GM23248 (cell line): ENCODE measurements around the gene IGFL1. TPM values are rescaled to one million over a fixed set of nuclear protein-coding genes. Genes with fewer than 3 reads are reported as not detected.
"Not testable (repeated sequence)": the region's sequence is repeated elsewhere in the genome, so short reads cannot be mapped to it uniquely, and the experiment has no call there.

ENCODE experiments used
- DNase-seq: peaks from one replicate; pipeline ENCODE4 v3.0.0-alpha.2; 2015
- H2AFZ ChIP-seq: fragments of 200-600 bp; sonication (generic); 2 replicates; pipeline ENCODE4 v1.6.1; 2016; ENCODE audit warnings: antibody characterized with exemption
- H3F3A ChIP-seq: fragments of 200-600 bp; sonication (generic); 2 replicates; pipeline ENCODE4 v1.6.1; 2016; ENCODE audit warnings: mild to moderate bottlenecking, antibody characterized with exemption, mixed run types; ENCODE audit not compliant: insufficient read depth
- H3K27ac ChIP-seq: fragments of 200-600 bp; sonication (generic); 2 replicates; pipeline ENCODE4 v1.5.1; 2016; ENCODE audit warnings: mild to moderate bottlenecking
- H3K27me3 ChIP-seq: fragments of 200-600 bp; sonication (generic); replicated peaks from 2 replicates; pipeline ENCODE4 v1.6.1; 2016; ENCODE audit warnings: mild to moderate bottlenecking; ENCODE audit not compliant: insufficient read depth
- H3K36me3 ChIP-seq: fragments of 200-600 bp; sonication (generic); 2 replicates; pipeline ENCODE4 v1.6.1; 2016; ENCODE audit warnings: low read depth, mild to moderate bottlenecking
- H3K4me1 ChIP-seq: fragments of 200-600 bp; sonication (generic); 2 replicates; pipeline ENCODE4 v1.6.1; 2016; ENCODE audit warnings: mild to moderate bottlenecking; ENCODE audit not compliant: insufficient read depth
- H3K4me2 ChIP-seq: fragments of 200-600 bp; sonication (generic); one replicate; pipeline ENCODE4 v1.6.1; 2016; ENCODE audit warnings: mild to moderate bottlenecking; ENCODE audit not compliant: unreplicated experiment
- H3K4me3 ChIP-seq: fragments of 200-600 bp; sonication (generic); 2 replicates; pipeline ENCODE4 v1.5.1; 2016; ENCODE audit warnings: mild to moderate bottlenecking
- H3K79me2 ChIP-seq: fragments of 200-600 bp; sonication (generic); 2 replicates; pipeline ENCODE4 v1.6.1; 2016; ENCODE audit warnings: mild to moderate bottlenecking; ENCODE audit not compliant: insufficient read depth
- H3K9ac ChIP-seq: fragments of 200-600 bp; sonication (generic); 2 replicates; pipeline ENCODE4 v1.6.1; 2016; ENCODE audit warnings: mild to moderate bottlenecking
- H3K9me2 ChIP-seq: fragments of 200-600 bp; sonication (generic); 2 replicates; pipeline ENCODE4 v1.6.1; 2016; ENCODE audit warnings: mixed run types, mild to moderate bottlenecking, moderate library complexity; ENCODE audit not compliant: insufficient read depth
- H3K9me3 ChIP-seq: fragments of 200-600 bp; sonication (generic); one replicate; pipeline ENCODE4 v1.6.1; 2017; ENCODE audit warnings: low read depth
- H4K20me1 ChIP-seq: fragments of 200-600 bp; sonication (generic); 2 replicates; pipeline ENCODE4 v1.6.0; 2016; ENCODE audit not compliant: insufficient read depth
- EZH2 ChIP-seq: fragments of 200-600 bp; sonication (generic); IDR thresholded peaks from 2 replicates; pipeline ENCODE4 v1.6.1; 2018; ENCODE audit warnings: antibody characterized with exemption, mild to moderate bottlenecking; ENCODE audit not compliant: insufficient read depth, poor library complexity, severe bottlenecking
- EZH2phosphoT487 ChIP-seq: fragments of 200-600 bp; sonication (generic); IDR thresholded peaks from 2 replicates; pipeline ENCODE4 v1.6.1; 2018; ENCODE audit warnings: antibody characterized with exemption, moderate library complexity, mild to moderate bottlenecking, low read depth; ENCODE audit not compliant: insufficient read depth
- WGBS, 2 experiments: methylation state at CpG; one replicate each; pipeline ENCODE4 v1.1.6; 2015 to 2017; ENCODE audit warnings: low lambda C conversion rate in 2 of 2, low coverage in 1 of 2; ENCODE audit errors: missing lambda C conversion rate in 2 of 2; 5-methylcytosine and 5-hydroxymethylcytosine counted together
- in situ Hi-C: fragments of 300-500 bp; cut with MboI; formaldehyde crosslinking; loops from 2 replicates; pipeline ENCODE4 v1.15.0; 2020
- polyA plus RNA-seq: library from polyadenylated mRNA; unstranded; fragments of >200 nt; fragmentation: Nextera tagmentation; extraction: Ambion mirVana; gene quantifications from 2 replicates; pipeline ENCODE4 v1.2.1, GENCODE V29; 2016
- total RNA-seq: library from RNA; depleted of rRNA; stranded (reverse); fragments of >200 nt; shearing (Covaris generic); gene quantifications from 2 replicates; pipeline ENCODE4 v1.2.3, GENCODE V29; 2014

Gene IGFL1
- total and polyA plus RNA-seq, 2 experiments from 2014 or later, result not detected

GRCh38 chr19:46250076-46250735 lies 20.7 kb downstream of the IGFL1 start:
- no peak for DNase-seq
- Histone ChIP-seq H3K4me2 (no peak overlapping the region), H3K27ac (no peak overlapping the region), H3K9ac (no peak overlapping the region), H3K9me2 (no peaks in the 10 kb centered on the region), H3K9me3 (no peaks in the 10 kb centered on the region), H3K4me3 (no peak overlapping the region), H3K36me3 (no peaks in the 10 kb centered on the region), H3K27me3 (peaks cover 82% of the 10 kb centered on the region), H3K4me1 (no peaks in the 10 kb centered on the region), H3K79me2 (no peaks in the 10 kb centered on the region), H4K20me1 (no peaks in the 10 kb centered on the region), H2AFZ (no peak overlapping the region), H3F3A (no peaks in the 10 kb centered on the region)
- in situ Hi-C loops, result no loop called here
- TF ChIP-seq EZH2phosphoT487 (no peak), EZH2 (no peak)
- WGBS, 2 experiments, result 1 to 7% methylated on average over 3 of the region's 3 CpGs

DNA sequence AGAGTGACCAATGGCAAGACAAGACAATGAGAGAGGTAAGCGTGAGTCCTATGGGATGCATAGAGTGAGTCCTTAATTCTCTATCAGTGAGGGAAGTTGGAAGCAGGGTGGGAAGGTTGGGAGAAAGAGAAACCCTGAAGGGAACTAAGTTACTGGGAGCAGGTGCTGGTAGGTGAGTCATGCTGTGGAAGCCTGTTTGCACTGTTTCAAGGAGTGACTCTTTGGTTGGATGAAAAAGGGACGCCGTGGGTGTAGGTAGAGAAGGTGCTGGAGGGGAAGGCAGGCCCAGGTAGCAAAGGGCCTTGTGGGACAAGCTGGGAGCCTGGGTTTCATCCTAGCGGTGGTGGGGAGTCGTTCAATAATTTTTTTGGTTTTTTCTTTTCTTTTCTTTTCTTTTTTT lies 21.9 kb downstream of the IGFL1 start:
- Histone ChIP-seq H3K36me3 (no peaks in the 10 kb centered on the region), H3K27me3 (peaks cover 82% of the 10 kb centered on the region), H3K9ac (no peak overlapping the region), H3K27ac (no peak overlapping the region), H3K4me1 (no peaks in the 10 kb centered on the region), H3K4me3 (no peak overlapping the region), H3K9me3 (no peaks in the 10 kb centered on the region), H4K20me1 (no peaks in the 10 kb centered on the region), H3K4me2 (no peak overlapping the region), H3K79me2 (no peaks in the 10 kb centered on the region), H3K9me2 (no peaks in the 10 kb centered on the region), H2AFZ (no peak overlapping the region), H3F3A (no peaks in the 10 kb centered on the region)
- 63 to 68% methylated on average over 5 of the region's 5 CpGs for WGBS, 2 experiments
- in situ Hi-C loops, result no loop called here
- TF ChIP-seq EZH2 (no peak), EZH2phosphoT487 (no peak)
- no peak for DNase-seq

- Histone ChIP-seq H3K27me3 (peaks cover 79% of the 10 kb centered on the region), H3K36me3 (no peaks in the 10 kb centered on the region), H3K27ac (no peak overlapping the region), H3K9me2 (no peaks in the 10 kb centered on the region), H3K9me3 (no peaks in the 10 kb centered on the region), H3K9ac (no peak overlapping the region), H3K4me1 (no peaks in the 10 kb centered on the region), H3K4me2 (no peak overlapping the region), H3K4me3 (no peak overlapping the region), H4K20me1 (no peaks in the 10 kb centered on the region), H2AFZ (no peak overlapping the region), H3F3A (no peaks in the 10 kb centered on the region), H3K79me2 (no peaks in the 10 kb centered on the region)
- TF ChIP-seq EZH2 (no peak), EZH2phosphoT487 (no peak)
- in situ Hi-C loops, result no loop called here
- WGBS, 2 experiments, result 68 to 69% methylated on average over 4 of the region's 4 CpGs
- no peak for DNase-seq
These were observed 25.2 kb downstream of the IGFL1 start for GRCh38 chr19:46254776-46255175.

GRCh38 chr19:46256855-46257254 lies 27.3 kb downstream of the IGFL1 start:
- WGBS, 2 experiments, result 48 to 50% methylated on average over 8 of the region's 8 CpGs

GRCh38 chr19:46261501-46261900 lies 32.0 kb downstream of the IGFL1 start:
- H3K4me2 ChIP-seq, H3K9me2 ChIP-seq, H3K9me3 ChIP-seq, H2AFZ ChIP-seq, H4K20me1 ChIP-seq, H3K79me2 ChIP-seq, H3F3A ChIP-seq, H3K27ac ChIP-seq, H3K9ac ChIP-seq, H3K4me1 ChIP-seq, H3K4me3 ChIP-seq, in situ Hi-C loops, H3K36me3 ChIP-seq: not testable (repeated sequence)
- peak; percentile 36 for DNase-seq
- H3K27me3 ChIP-seq, result peaks cover 49% of the 10 kb centered on the region
- 10 to 33% methylated on average over 5 to 7 of the region's 7 CpGs for WGBS, 2 experiments

More at GRCh38 chr19:46256855-46257254, 27.3 kb downstream of the IGFL1 start:
- peak; percentile 60 for DNase-seq
- no peaks in the 10 kb centered on the region for H3K79me2 ChIP-seq
- H3K9me2 ChIP-seq, result no peaks in the 10 kb centered on the region
- H3K36me3 ChIP-seq, result no peaks in the 10 kb centered on the region
- in situ Hi-C loops, result no loop called here
- H3K4me1 ChIP-seq, result no peaks in the 10 kb centered on the region
- H3K4me3 ChIP-seq, result no peak overlapping the region
- H3K9ac ChIP-seq, result no peak overlapping the region
- no peak overlapping the region for H2AFZ ChIP-seq
- no peaks in the 10 kb centered on the region for H3K9me3 ChIP-seq
- no peak overlapping the region for H3K4me2 ChIP-seq
- H4K20me1 ChIP-seq, result no peaks in the 10 kb centered on the region
- peaks cover 64% of the 10 kb centered on the region for H3K27me3 ChIP-seq
- H3F3A ChIP-seq, result no peaks in the 10 kb centered on the region
- H3K27ac ChIP-seq, result no peak overlapping the region
- no peak for TF ChIP-seq EZH2
- TF ChIP-seq EZH2phosphoT487, result no peak
